OCI-LY1 (cell line): ENCODE data around the gene TBCE.

Experiments
- H2AFZ ChIP-seq: fragments of 200-600 bp; sonication (generic), shearing (Covaris generic); 2 replicates; pipeline ENCODE4 v1.6.0; 2014; ENCODE audit warnings: antibody characterized with exemption, mild to moderate bottlenecking, low read length
- H3F3A ChIP-seq: fragments of 200-600 bp; sonication (generic), shearing (Covaris generic); 2 replicates; pipeline ENCODE4 v1.6.0; 2014; ENCODE audit warnings: mild to moderate bottlenecking, antibody characterized with exemption, low read length, moderate library complexity; ENCODE audit not compliant: insufficient read depth
- H3K27ac ChIP-seq: fragments of 200-600 bp; sonication (generic); 2 replicates; pipeline ENCODE4 v1.5.1; 2014; ENCODE audit warnings: low read length, mixed run types, mild to moderate bottlenecking, low read depth; ENCODE audit not compliant: poor library complexity, severe bottlenecking
- H3K27me3 ChIP-seq: fragments of 200-600 bp; sonication (generic); 2 replicates; pipeline ENCODE4 v1.6.0; 2014; ENCODE audit warnings: antibody characterized with exemption, mild to moderate bottlenecking, low read length, moderate library complexity; ENCODE audit not compliant: insufficient read depth
- H3K36me3 ChIP-seq: fragments of 200-600 bp; sonication (generic); 2 replicates; pipeline ENCODE4 v1.6.1; 2014; ENCODE audit warnings: mild to moderate bottlenecking, antibody characterized with exemption, low read length, moderate library complexity, mixed read lengths; ENCODE audit not compliant: insufficient read depth
- H3K4me1 ChIP-seq: fragments of 200-600 bp; sonication (generic); 2 replicates; pipeline ENCODE4 v1.5.1; 2014; ENCODE audit warnings: mild to moderate bottlenecking, low read length, moderate library complexity; ENCODE audit not compliant: insufficient read depth, severe bottlenecking
- H3K4me2 ChIP-seq: fragments of 200-600 bp; sonication (generic), shearing (Covaris generic); 2 replicates; pipeline ENCODE4 v1.6.1; 2014; ENCODE audit warnings: low read length
- H3K4me3 ChIP-seq: fragments of 200-600 bp; sonication (generic); 2 replicates; pipeline ENCODE4 v1.5.1; 2014; ENCODE audit warnings: low read length, low read depth, mild to moderate bottlenecking, mixed read lengths; ENCODE audit not compliant: poor library complexity, severe bottlenecking
- H3K79me2 ChIP-seq: fragments of 200-600 bp; shearing (Covaris generic); 2 replicates; pipeline ENCODE4 v1.6.1; 2016; ENCODE audit warnings: mixed run types, low read length, mixed read lengths; ENCODE audit not compliant: insufficient read depth
- H3K9ac ChIP-seq: fragments of 200-600 bp; sonication (generic), shearing (Covaris generic); 2 replicates; pipeline ENCODE4 v1.6.1; 2014; ENCODE audit warnings: mild to moderate bottlenecking, low read length, mixed read lengths
- H3K9me2 ChIP-seq: fragments of 200-600 bp; sonication (generic), shearing (Covaris generic); 2 replicates; pipeline ENCODE4 v1.6.1; 2014; ENCODE audit warnings: low read depth, mild to moderate bottlenecking, low read length, mixed read lengths
- H3K9me3 ChIP-seq: fragments of 200-600 bp; shearing (Covaris generic); 2 replicates; pipeline ENCODE4 v1.6.1; 2014; ENCODE audit warnings: low read length, mixed read lengths
- H4K20me1 ChIP-seq: fragments of 200-600 bp; sonication (generic), shearing (Covaris generic); 2 replicates; pipeline ENCODE4 v1.6.0; 2016; ENCODE audit warnings: mild to moderate bottlenecking, low read length; ENCODE audit not compliant: insufficient read depth
- EZH2 ChIP-seq: fragments of 200-600 bp; sonication (generic), shearing (Covaris generic); IDR thresholded peaks from 2 replicates; pipeline ENCODE4 v1.8.0; 2017; ENCODE audit warnings: borderline replicate concordance, mixed run types, mild to moderate bottlenecking, antibody characterized with exemption, low read length, moderate library complexity, mixed read lengths
- TF ChIP-seq, protein P1 (sequence below): fragments of 200-600 bp; sonication (generic), shearing (Covaris generic); IDR thresholded peaks from 2 replicates; pipeline ENCODE4 v1.5.1; 2017; ENCODE audit warnings: mild to moderate bottlenecking, antibody characterized with exemption, low read length, moderate library complexity, mixed read lengths

TBCE gene

DNA sequence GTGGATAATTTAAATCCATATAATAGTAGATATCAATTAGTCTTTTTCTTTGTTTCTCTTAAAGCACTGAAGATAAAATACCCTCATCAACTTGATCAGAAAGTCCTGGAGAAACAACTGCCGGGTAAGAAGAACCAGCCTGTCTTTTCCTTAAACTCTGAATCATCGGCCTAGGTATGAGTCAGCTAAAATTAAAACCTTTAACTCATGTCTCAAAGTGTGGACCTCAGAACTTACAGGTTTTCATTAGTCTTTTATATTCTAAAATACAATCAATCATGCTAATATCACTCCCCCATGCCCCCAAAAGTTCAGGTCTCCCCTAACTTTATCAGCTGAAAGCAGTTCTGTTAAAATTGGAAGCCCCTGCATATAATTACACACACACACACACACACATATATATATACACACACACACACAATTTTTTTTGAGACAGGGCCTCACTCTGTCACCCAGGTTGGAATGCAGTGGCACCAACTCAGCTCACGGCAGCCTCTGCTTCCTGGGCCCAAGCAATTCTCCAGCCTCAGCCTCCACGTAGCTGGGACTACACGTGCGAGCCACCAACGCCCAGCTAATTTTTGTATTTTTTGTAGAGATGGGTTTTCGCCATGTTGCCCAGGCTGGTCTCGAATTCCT lies 75.7 kb downstream of the TBCE start:
- Histone ChIP-seq H3F3A (no peaks in the 10 kb centered on the region), H3K36me3 (peaks cover 80% of the 10 kb centered on the region), H3K27me3 (no peaks in the 10 kb centered on the region), H3K9ac (no peak overlapping the region), H3K9me2 (no peaks in the 10 kb centered on the region), H3K27ac (no peak overlapping the region), H2AFZ (no peak overlapping the region), H3K4me1 (no peaks in the 10 kb centered on the region), H3K4me3 (no peak overlapping the region), H3K4me2 (no peak overlapping the region), H4K20me1 (no peaks in the 10 kb centered on the region), H3K79me2 (no peaks in the 10 kb centered on the region), H3K9me3 (no peaks in the 10 kb centered on the region)
- TF ChIP-seq EZH2: no peak
- TF ChIP-seq, protein P1, sequence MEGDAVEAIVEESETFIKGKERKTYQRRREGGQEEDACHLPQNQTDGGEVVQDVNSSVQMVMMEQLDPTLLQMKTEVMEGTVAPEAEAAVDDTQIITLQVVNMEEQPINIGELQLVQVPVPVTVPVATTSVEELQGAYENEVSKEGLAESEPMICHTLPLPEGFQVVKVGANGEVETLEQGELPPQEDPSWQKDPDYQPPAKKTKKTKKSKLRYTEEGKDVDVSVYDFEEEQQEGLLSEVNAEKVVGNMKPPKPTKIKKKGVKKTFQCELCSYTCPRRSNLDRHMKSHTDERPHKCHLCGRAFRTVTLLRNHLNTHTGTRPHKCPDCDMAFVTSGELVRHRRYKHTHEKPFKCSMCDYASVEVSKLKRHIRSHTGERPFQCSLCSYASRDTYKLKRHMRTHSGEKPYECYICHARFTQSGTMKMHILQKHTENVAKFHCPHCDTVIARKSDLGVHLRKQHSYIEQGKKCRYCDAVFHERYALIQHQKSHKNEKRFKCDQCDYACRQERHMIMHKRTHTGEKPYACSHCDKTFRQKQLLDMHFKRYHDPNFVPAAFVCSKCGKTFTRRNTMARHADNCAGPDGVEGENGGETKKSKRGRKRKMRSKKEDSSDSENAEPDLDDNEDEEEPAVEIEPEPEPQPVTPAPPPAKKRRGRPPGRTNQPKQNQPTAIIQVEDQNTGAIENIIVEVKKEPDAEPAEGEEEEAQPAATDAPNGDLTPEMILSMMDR: no peak

DNA sequence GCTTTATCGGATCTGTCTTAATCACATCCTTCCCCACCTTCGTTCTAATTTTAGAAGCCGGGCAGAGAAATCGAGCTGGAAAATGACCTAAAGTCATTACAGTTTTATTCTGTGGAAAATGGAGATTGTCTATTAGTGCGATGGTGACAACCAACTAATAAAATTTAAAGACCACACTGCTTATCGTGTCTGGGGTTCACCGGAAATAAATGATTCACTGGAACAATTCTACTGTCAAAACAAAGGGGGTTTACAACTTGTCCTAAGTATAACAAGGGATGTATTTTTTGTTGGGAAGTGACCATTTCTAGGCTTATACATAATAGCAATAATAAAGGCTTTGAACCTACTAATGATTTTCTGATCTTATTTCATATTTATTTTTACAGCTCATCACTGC lies 81.4 kb downstream of the TBCE start:
- TF ChIP-seq EZH2: no peak
- TF ChIP-seq, protein P1: no peak
- peaks cover 70% of the 10 kb centered on the region for H3K36me3 ChIP-seq
- no peaks in the 10 kb centered on the region for H4K20me1 ChIP-seq

DNA sequence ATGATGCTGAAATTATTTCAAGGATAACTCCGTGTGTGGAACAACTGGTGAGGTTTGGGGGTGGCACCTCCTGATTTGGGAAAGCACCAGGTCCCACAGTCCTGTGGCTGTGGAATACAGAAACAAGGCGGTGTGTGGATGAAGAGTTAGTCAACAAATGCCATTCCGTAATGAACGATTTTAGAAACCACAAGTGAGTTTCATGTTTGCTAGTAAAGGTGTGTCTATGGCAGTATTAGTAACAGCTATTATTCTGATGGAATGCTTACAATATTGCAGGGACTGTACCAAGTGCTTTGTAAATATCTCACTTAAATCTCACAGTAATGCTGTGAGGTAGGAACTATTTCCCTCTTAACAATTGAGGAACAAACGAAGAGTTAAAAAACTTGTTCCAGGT lies 83.2 kb downstream of the TBCE start:
- Histone ChIP-seq H3K27ac (peak overlapping the region; percentile 30), H2AFZ (no peak overlapping the region), H4K20me1 (no peaks in the 10 kb centered on the region), H3K79me2 (no peaks in the 10 kb centered on the region), H3K4me2 (no peak overlapping the region), H3K9ac (no peak overlapping the region), H3K4me3 (no peak overlapping the region), H3F3A (no peaks in the 10 kb centered on the region), H3K27me3 (no peaks in the 10 kb centered on the region), H3K9me3 (no peaks in the 10 kb centered on the region), H3K36me3 (peaks cover 52% of the 10 kb centered on the region), H3K4me1 (no peaks in the 10 kb centered on the region), H3K9me2 (no peaks in the 10 kb centered on the region)
- no peak for TF ChIP-seq EZH2
- TF ChIP-seq, protein P1: no peak

More for the DNA sequence above, 81.4 kb downstream of the TBCE start:
- Histone ChIP-seq H3K9me2 (no peaks in the 10 kb centered on the region), H3K27me3 (no peaks in the 10 kb centered on the region), H3K9me3 (no peaks in the 10 kb centered on the region), H2AFZ (no peak overlapping the region), H3K4me2 (no peak overlapping the region), H3K9ac (no peak overlapping the region), H3K27ac (no peak overlapping the region), H3K4me1 (no peaks in the 10 kb centered on the region), H3F3A (no peaks in the 10 kb centered on the region), H3K79me2 (no peaks in the 10 kb centered on the region), H3K4me3 (no peak overlapping the region)
